Spleen (tissue), 7 donors: ENCODE measurements around the gene ZNF777.

Source experiments
- CTCF ChIP-seq, 11 experiments: fragments of 200-600 bp in 7 of 11; fragments of 450-650 bp in 4 of 11; sonication (generic) in 4 of 11; IDR thresholded peaks in 8 of 11; conservative IDR thresholded peaks in 3 of 11; 1 replicate in 7 of 11; 2 replicates in 4 of 11; pipeline versions ENCODE4 v1.4.0 to v1.8.0; 2016 to 2021; ENCODE audit warnings: antibody characterized with exemption in 11 of 11, inconsistent platforms in 4 of 11, mild to moderate bottlenecking in 1 of 11
- POLR2AphosphoS5 ChIP-seq, 3 donors: sonication (generic); formaldehyde crosslinking; IDR thresholded peaks; one replicate each; pipeline ENCODE4 v1.5.1; 2017; ENCODE audit warnings: antibody characterized with exemption in 3 of 3
- donor health status: DM: no; HTN: no; CAD: no; lungs with moderate emphysema.
- donor health status: DM: no; HTN: no; CAD: no.
- donor health status: DM: no; HTN: no; CAD: no.

- TF ChIP-seq CTCF (IDR thresholded peaks at IDR 0.05 in 8 of 11, conservative IDR thresholded peaks at IDR 0.05 in 3 of 11): no peak
- TF ChIP-seq POLR2AphosphoS5 (IDR thresholded peaks at IDR 0.05): no peak
Measured at GRCh38 chr7:149458235-149458634, 2.6 kb downstream of the ZNF777 start.
